Ectodermal cell (in vitro differentiated cells): Measurements from ENCODE around the gene PAPSS1.

Source experiments
- H3K27ac ChIP-seq: 2 replicates; pipeline ENCODE4 v1.7.0; 2013; ENCODE audit warnings: mild to moderate bottlenecking, low read depth, low read length; ENCODE audit not compliant: insufficient read depth, poor library complexity, severe bottlenecking
- H3K27me3 ChIP-seq: 2 replicates; pipeline ENCODE4 v1.7.0; 2013; ENCODE audit warnings: mild to moderate bottlenecking, low read length; ENCODE audit not compliant: insufficient read depth, control insufficient read depth, poor library complexity, severe bottlenecking
- H3K36me3 ChIP-seq: one replicate; pipeline ENCODE4 v1.7.0; 2013; ENCODE audit warnings: low read length; ENCODE audit not compliant: control insufficient read depth, insufficient read depth
- H3K4me1 ChIP-seq: one replicate; pipeline ENCODE4 v1.7.0; 2013; ENCODE audit warnings: low read length; ENCODE audit not compliant: control insufficient read depth, insufficient read depth
- H3K4me3 ChIP-seq: 2 replicates; pipeline ENCODE4 v1.7.0; 2013; ENCODE audit warnings: low read depth, low read length, control low read depth; ENCODE audit not compliant: insufficient read depth
- H3K9me3 ChIP-seq: 2 replicates; pipeline ENCODE4 v1.7.0; 2013; ENCODE audit warnings: mild to moderate bottlenecking, low read length, moderate library complexity; ENCODE audit not compliant: control insufficient read depth
- WGBS, 2 experiments: methylation state at CpG; one replicate each; pipeline ENCODE4 v1.1.7; 2013; ENCODE audit warnings: missing lambda C conversion rate in 2 of 2; 5-methylcytosine and 5-hydroxymethylcytosine counted together

Gene PAPSS1

GRCh38 chr4:107616838-107617389 is 103.1 kb downstream of the PAPSS1 start:
- H3K9me3 ChIP-seq, result no peaks in the 10 kb centered on the region
- H3K4me3 ChIP-seq, result no peak overlapping the region
- H3K4me1 ChIP-seq, result no peaks in the 10 kb centered on the region
- H3K27ac ChIP-seq, result no peak overlapping the region
- peaks cover 2% of the 10 kb centered on the region for H3K36me3 ChIP-seq
- WGBS, 2 experiments, result 97 to 98% methylated on average over 3 of the region's 3 CpGs
- no peaks in the 10 kb centered on the region for H3K27me3 ChIP-seq

- H3K27ac ChIP-seq, result no peak overlapping the region
- H3K27me3 ChIP-seq, result no peaks in the 10 kb centered on the region
- no peaks in the 10 kb centered on the region for H3K9me3 ChIP-seq
- no peak overlapping the region for H3K4me3 ChIP-seq
- H3K36me3 ChIP-seq, result peaks cover 2% of the 10 kb centered on the region
- no peaks in the 10 kb centered on the region for H3K4me1 ChIP-seq
- 94% methylated on average over 1 of the region's 1 CpG; no CpG with 5 or more reads in 1 of the 2 experiments for WGBS, 2 experiments
Measured at GRCh38 chr4:107615809-107616208, 104.2 kb downstream of the PAPSS1 start.

- Histone ChIP-seq H3K4me1 (peaks cover 3% of the 10 kb centered on the region), H3K36me3 (no peaks in the 10 kb centered on the region), H3K27me3 (no peaks in the 10 kb centered on the region), H3K27ac (no peak overlapping the region), H3K4me3 (no peak overlapping the region), H3K9me3 (no peaks in the 10 kb centered on the region)
- 92 to 94% methylated on average over 3 to 4 of the region's 4 CpGs for WGBS, 2 experiments
Measured at GRCh38 chr4:107603430-107603829, 116.6 kb downstream of the PAPSS1 start.

GRCh38 chr4:107600983-107601382 is 119.1 kb downstream of the PAPSS1 start:
- Histone ChIP-seq H3K27ac (no peak overlapping the region), H3K9me3 (no peaks in the 10 kb centered on the region), H3K27me3 (no peaks in the 10 kb centered on the region), H3K4me3 (no peak overlapping the region), H3K4me1 (peaks cover 3% of the 10 kb centered on the region), H3K36me3 (no peaks in the 10 kb centered on the region)

- H3K36me3 ChIP-seq, result no peaks in the 10 kb centered on the region
- H3K9me3 ChIP-seq, result no peaks in the 10 kb centered on the region
- WGBS, 2 experiments, result 79 to 84% methylated on average over 1 to 2 of the region's 2 CpGs
- no peak overlapping the region for H3K4me3 ChIP-seq
- H3K4me1 ChIP-seq, result peaks cover 3% of the 10 kb centered on the region
- H3K27me3 ChIP-seq, result no peaks in the 10 kb centered on the region
- no peak overlapping the region for H3K27ac ChIP-seq
Measured at GRCh38 chr4:107600436-107600835, 119.6 kb downstream of the PAPSS1 start.

GRCh38 chr4:107599841-107600240 is 120.2 kb downstream of the PAPSS1 start:
- WGBS, 2 experiments, result 91 to 93% methylated on average over 3 of the region's 3 CpGs
- Histone ChIP-seq H3K9me3 (no peaks in the 10 kb centered on the region), H3K4me1 (peaks cover 3% of the 10 kb centered on the region), H3K27me3 (no peaks in the 10 kb centered on the region), H3K36me3 (no peaks in the 10 kb centered on the region), H3K4me3 (no peak overlapping the region), H3K27ac (no peak overlapping the region)

GRCh38 chr4:107593230-107593629 is 126.8 kb downstream of the PAPSS1 start:
- no peak overlapping the region for H3K27ac ChIP-seq
- H3K4me3 ChIP-seq, result no peak overlapping the region
- H3K36me3 ChIP-seq, result no peaks in the 10 kb centered on the region
- 89 to 100% methylated on average over 1 of the region's 1 CpG for WGBS, 2 experiments
- peaks cover 4% of the 10 kb centered on the region for H3K9me3 ChIP-seq
- H3K4me1 ChIP-seq, result no peaks in the 10 kb centered on the region
- no peaks in the 10 kb centered on the region for H3K27me3 ChIP-seq

GRCh38 chr4:107592519-107592918 is 127.5 kb downstream of the PAPSS1 start:
- H3K36me3 ChIP-seq, result no peaks in the 10 kb centered on the region
- no peaks in the 10 kb centered on the region for H3K27me3 ChIP-seq
- H3K27ac ChIP-seq, result no peak overlapping the region
- H3K9me3 ChIP-seq, result peaks cover 4% of the 10 kb centered on the region
- no peaks in the 10 kb centered on the region for H3K4me1 ChIP-seq
- WGBS, 2 experiments, result 98 to 100% methylated on average over 2 of the region's 2 CpGs
- H3K4me3 ChIP-seq, result no peak overlapping the region

- no peaks in the 10 kb centered on the region for H3K27me3 ChIP-seq
- peaks cover 3% of the 10 kb centered on the region for H3K4me1 ChIP-seq
- H3K4me3 ChIP-seq, result no peak overlapping the region
- no peak overlapping the region for H3K27ac ChIP-seq
- H3K36me3 ChIP-seq, result no peaks in the 10 kb centered on the region
- peaks cover 9% of the 10 kb centered on the region for H3K9me3 ChIP-seq
Measured at GRCh38 chr4:107589269-107589668, 130.8 kb downstream of the PAPSS1 start.

- Histone ChIP-seq H3K9me3 (peaks cover 9% of the 10 kb centered on the region), H3K4me3 (no peak overlapping the region), H3K27ac (no peak overlapping the region), H3K27me3 (no peaks in the 10 kb centered on the region), H3K4me1 (peaks cover 3% of the 10 kb centered on the region), H3K36me3 (no peaks in the 10 kb centered on the region)
- 40 to 49% methylated on average over 4 of the region's 4 CpGs for WGBS, 2 experiments
Measured at GRCh38 chr4:107586371-107586770, 133.7 kb downstream of the PAPSS1 start.

GRCh38 chr4:107579099-107579498 is 140.9 kb downstream of the PAPSS1 start:
- 95 to 96% methylated on average over 13 of the region's 13 CpGs for WGBS, 2 experiments
- H3K4me3 ChIP-seq, result no peak overlapping the region
- H3K27ac ChIP-seq, result no peak overlapping the region
- no peaks in the 10 kb centered on the region for H3K4me1 ChIP-seq
- no peaks in the 10 kb centered on the region for H3K27me3 ChIP-seq
- H3K36me3 ChIP-seq, result no peaks in the 10 kb centered on the region
- H3K9me3 ChIP-seq, result no peaks in the 10 kb centered on the region
